ENCODE results near the gene C6orf136. TPM values are rescaled to one million over a fixed set of nuclear protein-coding genes. Genes with fewer than 3 reads are reported as not detected.

Gene C6orf136
- total and polyA plus RNA-seq, 7 donors, result 21.8 to 60.2 (median 36.4) TPM

DNA sequence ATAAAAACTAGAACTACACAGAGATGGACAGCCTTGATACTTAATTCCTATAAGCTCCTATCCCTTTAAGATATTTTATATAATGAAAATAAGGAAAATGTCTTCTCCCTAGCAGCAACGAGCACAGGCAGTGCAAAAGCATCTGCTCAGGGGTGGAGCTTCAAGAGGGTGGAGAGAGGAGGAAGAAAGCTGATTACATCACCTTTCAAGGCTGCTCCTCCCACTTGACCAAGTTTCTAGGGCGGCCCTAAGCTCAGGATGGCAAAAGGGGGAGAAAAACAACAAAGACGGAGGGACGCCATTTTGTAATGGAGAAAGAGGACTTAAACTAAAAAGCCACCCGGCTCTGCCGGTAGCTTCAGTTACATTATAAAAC, 32.1 kb upstream of the C6orf136 start:
- TF ChIP-seq, protein P1, sequence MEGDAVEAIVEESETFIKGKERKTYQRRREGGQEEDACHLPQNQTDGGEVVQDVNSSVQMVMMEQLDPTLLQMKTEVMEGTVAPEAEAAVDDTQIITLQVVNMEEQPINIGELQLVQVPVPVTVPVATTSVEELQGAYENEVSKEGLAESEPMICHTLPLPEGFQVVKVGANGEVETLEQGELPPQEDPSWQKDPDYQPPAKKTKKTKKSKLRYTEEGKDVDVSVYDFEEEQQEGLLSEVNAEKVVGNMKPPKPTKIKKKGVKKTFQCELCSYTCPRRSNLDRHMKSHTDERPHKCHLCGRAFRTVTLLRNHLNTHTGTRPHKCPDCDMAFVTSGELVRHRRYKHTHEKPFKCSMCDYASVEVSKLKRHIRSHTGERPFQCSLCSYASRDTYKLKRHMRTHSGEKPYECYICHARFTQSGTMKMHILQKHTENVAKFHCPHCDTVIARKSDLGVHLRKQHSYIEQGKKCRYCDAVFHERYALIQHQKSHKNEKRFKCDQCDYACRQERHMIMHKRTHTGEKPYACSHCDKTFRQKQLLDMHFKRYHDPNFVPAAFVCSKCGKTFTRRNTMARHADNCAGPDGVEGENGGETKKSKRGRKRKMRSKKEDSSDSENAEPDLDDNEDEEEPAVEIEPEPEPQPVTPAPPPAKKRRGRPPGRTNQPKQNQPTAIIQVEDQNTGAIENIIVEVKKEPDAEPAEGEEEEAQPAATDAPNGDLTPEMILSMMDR (IDR thresholded peaks at IDR 0.05), result no peak
- DNase-seq, result peak; percentile 77 to 85
- peaks cover 0 to 23% of the 10 kb centered on the region in 2 donors for H3K36me3 ChIP-seq (ENCODE audit: insufficient read depth in 1 of 2, low read depth in 1 of 2)
- intact Hi-C loops (cut with DNase I), result loop anchor here (5.0 kb wide), 2 partner anchors 38 to 127 kb away; partner anchors contain the start of genes FLOT1 (in 1 of the 2) and IER3 (in 1 of the 2)
- 0 to 2% (median 1%) methylated on average over 6 of the region's 6 CpGs for WGBS, 3 donors
- peak; percentile 71 to 73 (median 73) for ATAC-seq
- H3K27me3 ChIP-seq (ENCODE audit: insufficient read depth in 3 of 3, low read length in 2 of 3), result no peaks in the 10 kb centered on the region
- H3K4me1 ChIP-seq, result peaks cover 52% of the 10 kb centered on the region
- H3K27ac ChIP-seq, result peak overlapping the region; percentile 99
- no peaks in the 10 kb centered on the region for H3K9me3 ChIP-seq
- H3K4me3 ChIP-seq, result peak overlapping the region; percentile 84

DNA sequence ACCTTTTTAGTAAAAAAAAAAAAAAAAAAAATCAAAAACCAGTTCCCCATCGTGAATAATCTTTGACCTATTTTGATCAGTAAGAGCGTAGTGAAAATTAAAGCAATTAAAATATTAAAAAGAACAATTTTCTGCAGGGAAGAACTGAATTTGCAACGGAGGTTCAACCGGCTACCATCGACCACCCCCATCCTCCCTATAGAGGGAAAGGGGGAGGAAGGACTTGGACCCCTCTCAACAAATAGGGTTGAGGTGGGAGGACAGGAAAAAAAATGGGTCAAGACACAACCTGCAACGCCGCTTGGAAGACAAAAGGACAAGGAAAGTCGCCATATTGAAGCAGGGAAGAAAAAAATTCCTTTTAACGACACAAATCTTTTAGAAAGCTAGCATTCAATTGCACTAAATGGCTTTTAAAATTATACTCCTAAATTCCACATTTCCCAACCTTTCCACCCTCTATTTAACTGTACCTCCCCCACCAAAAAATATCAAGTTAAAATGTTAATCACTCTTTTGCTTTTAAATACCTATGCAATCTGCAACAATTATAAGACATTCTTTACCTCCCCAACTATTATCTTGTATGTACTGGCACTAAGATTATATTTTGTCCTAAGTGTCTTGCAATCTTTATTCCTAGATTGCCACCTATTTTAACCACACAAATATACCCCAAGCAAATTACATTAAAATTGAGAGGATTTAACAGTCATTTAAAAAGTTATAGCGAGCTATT, 31.5 kb upstream of the C6orf136 start:
- DNase-seq, result no peak
- Histone ChIP-seq H3K27ac (peak overlapping the region; percentile 99), H3K27me3 (ENCODE audit: insufficient read depth in 3 of 3, low read length in 2 of 3) (no peaks in the 10 kb centered on the region), H3K36me3 (ENCODE audit: insufficient read depth in 1 of 2, low read depth in 1 of 2) (peaks cover 0 to 29% of the 10 kb centered on the region in 2 donors), H3K9me3 (no peaks in the 10 kb centered on the region), H3K4me3 (peak overlapping the region; percentile 84), H3K4me1 (peaks cover 49% of the 10 kb centered on the region)
- intact Hi-C loops (cut with DNase I), result loop anchor here in 1 of 2 donors (5.0 kb wide), 1 partner anchor 127 kb away; the partner anchor contains the start of genes FLOT1 and IER3
- TF ChIP-seq, protein P1 (IDR thresholded peaks at IDR 0.05), result no peak
- WGBS, 3 donors, result 0% methylated on average over 10 of the region's 10 CpGs
- peak in 2 of 4 donors; percentile 12 to 31 for ATAC-seq

DNA sequence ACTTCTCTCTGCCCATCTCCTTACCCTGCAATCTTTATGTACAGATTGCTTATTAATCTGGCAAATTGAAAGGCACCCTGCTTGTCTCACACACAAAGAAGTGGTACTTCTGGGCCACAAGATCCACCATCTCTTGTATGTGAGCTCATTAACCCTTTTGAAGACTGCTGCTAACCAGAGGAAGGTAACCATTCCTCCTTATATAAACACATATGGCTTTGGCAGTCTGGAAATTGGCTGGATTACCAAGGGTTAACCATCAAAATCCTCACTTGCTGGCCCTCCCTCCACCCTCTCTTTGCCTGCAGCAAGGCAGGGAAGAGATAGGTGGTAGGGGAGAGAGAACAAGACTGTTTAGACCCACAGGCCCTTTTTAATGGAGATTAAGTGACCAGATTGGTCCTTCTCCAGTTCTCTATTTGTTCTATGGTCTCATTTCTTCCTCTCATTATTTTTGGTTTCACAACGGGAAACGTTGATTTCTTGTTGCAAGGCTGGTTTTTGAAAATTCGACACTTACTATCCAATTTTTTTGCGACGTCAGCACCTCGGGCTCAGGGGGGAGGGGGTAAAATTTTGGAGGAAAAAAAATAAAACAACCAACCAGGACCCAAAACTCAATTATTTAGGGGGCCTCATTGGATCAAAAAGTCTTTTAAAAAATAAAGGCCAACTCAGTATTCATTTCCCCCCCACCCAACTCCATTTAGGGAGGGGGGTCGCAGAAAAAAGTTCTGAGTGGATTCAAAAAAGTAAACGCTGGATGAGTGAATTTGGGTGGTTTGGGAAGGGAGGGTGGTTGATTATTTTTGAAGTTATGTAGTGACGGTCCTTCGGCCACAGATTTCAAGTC, 30.7 kb upstream of the C6orf136 start:
- Histone ChIP-seq H3K27me3 (ENCODE audit: insufficient read depth in 3 of 3, low read length in 2 of 3) (no peaks in the 10 kb centered on the region), H3K4me3 (peak overlapping the region; percentile 84), H3K36me3 (ENCODE audit: insufficient read depth in 1 of 2, low read depth in 1 of 2) (peaks cover 3 to 37% of the 10 kb centered on the region in 2 donors), H3K9me3 (no peaks in the 10 kb centered on the region), H3K4me1 (peaks cover 43% of the 10 kb centered on the region), H3K27ac (peak overlapping the region; percentile 99)
- no peak for DNase-seq
- 0% methylated on average over 10 of the region's 10 CpGs for WGBS, 3 donors
- intact Hi-C loops (cut with DNase I), result loop anchor here in 1 of 2 donors (2.0 to 5.0 kb wide), 2 partner anchors 105 to 126 kb away; partner anchors contain the start of genes FLOT1, IER3 and TUBB
- TF ChIP-seq, protein P1 (IDR thresholded peaks at IDR 0.05), result no peak
- ATAC-seq, result peak in 3 of 4 donors; percentile 1 to 26 (median 10)

DNA sequence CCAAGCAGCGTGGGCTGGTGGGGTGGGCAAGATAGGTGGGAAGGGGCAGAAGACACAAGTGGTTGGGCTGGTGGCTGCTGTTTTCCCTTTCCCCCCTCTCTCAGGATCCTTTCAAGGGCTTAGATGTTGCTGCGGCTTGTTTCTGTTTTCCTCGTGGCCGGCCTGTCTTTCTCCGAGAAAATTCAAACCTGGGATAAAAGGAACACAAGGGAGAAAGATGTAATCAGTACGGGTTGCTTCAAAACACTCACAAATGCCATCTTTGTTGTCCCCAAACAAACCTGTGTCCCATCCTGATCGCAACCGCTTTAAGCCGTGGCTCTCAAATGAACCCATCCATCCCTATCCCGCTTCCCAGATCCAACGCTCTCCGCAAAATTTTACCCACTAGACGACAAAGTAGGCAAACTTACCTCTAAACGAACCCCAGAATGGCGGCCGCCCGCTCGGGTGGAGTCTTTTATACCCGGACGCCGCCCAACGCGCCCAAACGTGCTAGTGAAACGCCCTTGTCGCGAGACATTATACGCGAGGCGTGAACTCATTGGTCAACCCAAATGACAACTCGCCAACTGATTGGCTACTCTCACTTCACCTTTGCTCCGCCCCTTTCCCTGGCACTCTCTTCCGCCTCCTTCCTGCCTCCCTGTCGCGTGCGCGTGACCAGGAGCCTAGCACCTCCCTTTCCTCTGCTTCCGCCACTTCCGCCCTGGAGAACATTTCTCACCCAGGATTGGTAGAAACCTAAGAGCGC, 29.9 kb upstream of the C6orf136 start, which contains the start of gene PPP1R10:
TSS of gene PPP1R10 (minus strand) at position 433 of the 754 bp plus-strand sequence. CDS start 7,299 bp downstream, outside the sequence.
- Histone ChIP-seq H3K4me3 (peak within 1 kb of the TSS; percentile 84), H3K4me1 (peaks cover 35% of the 10 kb centered on the region), H3K9me3 (no peaks in the 10 kb centered on the region), H3K27me3 (ENCODE audit: insufficient read depth in 3 of 3, low read length in 2 of 3) (no peaks in the 10 kb centered on the region), H3K36me3 (ENCODE audit: insufficient read depth in 1 of 2, low read depth in 1 of 2) (peaks cover 3 to 45% of the 10 kb centered on the region in 2 donors), H3K27ac (peak within 1 kb of the TSS; percentile 99)
- DNase-seq (peak; percentile 98 to 99), ATAC-seq (peak; percentile 83 to 88 (median 86))
- WGBS, 3 donors, result 0% methylated on average over 40 of the region's 40 CpGs
- intact Hi-C loops (cut with DNase I), result loop anchor here in 1 of 2 donors (2.0 to 5.0 kb wide), 2 partner anchors 104 to 125 kb away; partner anchors contain the start of genes FLOT1, IER3 and TUBB
- TF ChIP-seq, protein P1 (IDR thresholded peaks at IDR 0.05), result no peak
